Endothelial cell of umbilical vein (primary cell): ENCODE measurements around the gene DDX17. TPM values are rescaled to one million over a fixed set of nuclear protein-coding genes. Genes with fewer than 3 reads are reported as not detected.

Experiments
- BruUV-seq: library from RNA; stranded (reverse); fragments of 400-500 nt; replicated peaks from 2 replicates; lab custom pipeline; 2021; lab: Mats Ljungman, UMichigan
- CTCF ChIA-PET: fragments of 300-600, 350-600 bp; sonication (Branson Sonifier 250); formaldehyde crosslinking; loops from one replicate; lab custom pipeline; 2021; ENCODE audit warnings: antibody characterized with exemption, inconsistent platforms; lab: Charles Lee
- POLR2A ChIA-PET: fragments of 300-600, 350-600 bp; sonication (Branson Sonifier 250); formaldehyde crosslinking; loops from one replicate; lab custom pipeline; 2021; ENCODE audit warnings: antibody characterized with exemption, inconsistent platforms; lab: Charles Lee
- DNase-seq: peaks from one replicate; pipeline ENCODE4 v3.0.0-alpha.2; 2011; ENCODE audit warnings: low read depth, low spot score
- FAIRE-seq: peaks from 2 replicates; lab custom pipeline; 2011; peaks lifted over from hg19 to GRCh38; lab: Jason Lieb, UNC
- H2AFZ ChIP-seq: 2 replicates; pipeline ENCODE4 v1.6.0; 2012; ENCODE audit warnings: low read depth, low read length, control low read depth, inconsistent platforms
- H3K27ac ChIP-seq: 2 replicates; pipeline ENCODE4 v1.5.1; 2011; ENCODE audit warnings: low read depth, mild to moderate bottlenecking, control low read depth, low read length, moderate library complexity; ENCODE audit not compliant: insufficient read depth
- H3K27me3 ChIP-seq, 2 experiments: 2 replicates each; pipeline versions ENCODE4 v1.6.0 to v1.6.1; 2011; ENCODE audit warnings: low read length in 2 of 2, mixed read lengths in 1 of 2; ENCODE audit not compliant: control insufficient read depth in 2 of 2, insufficient read depth in 2 of 2
- H3K36me3 ChIP-seq, 2 experiments: 2 replicates in 1 of 2; 3 replicates in 1 of 2; pipeline ENCODE4 v1.5.1; 2011; ENCODE audit warnings: low read length in 2 of 2, mild to moderate bottlenecking in 1 of 2, moderate library complexity in 1 of 2; ENCODE audit not compliant: control insufficient read depth in 2 of 2, insufficient read depth in 2 of 2; ENCODE audit errors: extremely low read depth in 1 of 2
- H3K4me1 ChIP-seq: 3 replicates; pipeline ENCODE4 v1.5.1; 2011; ENCODE audit warnings: mild to moderate bottlenecking, low read length; ENCODE audit not compliant: control insufficient read depth, insufficient read depth; ENCODE audit errors: extremely low read depth
- H3K4me2 ChIP-seq: 2 replicates; pipeline ENCODE4 v1.6.1; 2011; ENCODE audit warnings: low read length, control low read depth, mixed read lengths; ENCODE audit not compliant: insufficient read depth
- H3K4me3 ChIP-seq, 3 experiments: fragments of 200-600 bp in 1 of 3; sonication (generic), shearing (Covaris generic) in 1 of 3; replicated peaks in 1 of 3; 2 replicates each; pipeline ENCODE4 v1.5.1; 2011 to 2016; ENCODE audit warnings: control low read depth in 3 of 3, low read length in 3 of 3, mild to moderate bottlenecking in 2 of 3, inconsistent platforms in 1 of 3, low read depth in 1 of 3, moderate library complexity in 1 of 3; ENCODE audit not compliant: insufficient read depth in 1 of 3
- H3K79me2 ChIP-seq: 2 replicates; pipeline ENCODE4 v1.6.0; 2012; ENCODE audit warnings: low read length, inconsistent platforms; ENCODE audit not compliant: control insufficient read depth, insufficient read depth
- H3K9ac ChIP-seq: replicated peaks from 2 replicates; pipeline ENCODE3; 2011; ENCODE audit warnings: low read length, control low read depth; ENCODE audit not compliant: insufficient read depth; ENCODE audit errors: extremely low read depth
- H3K9me1 ChIP-seq: replicated peaks from 3 replicates; pipeline ENCODE4 v1.6.0; 2011; ENCODE audit warnings: mild to moderate bottlenecking, low read length; ENCODE audit not compliant: control insufficient read depth, insufficient read depth; ENCODE audit errors: extremely low read depth
- H3K9me3 ChIP-seq: replicated peaks from 2 replicates; pipeline ENCODE4 v1.5.1; 2012; ENCODE audit warnings: low read length, inconsistent platforms; ENCODE audit not compliant: control insufficient read depth, insufficient read depth
- H4K20me1 ChIP-seq: replicated peaks from 2 replicates; pipeline ENCODE3; 2011; ENCODE audit warnings: mild to moderate bottlenecking, low read length; ENCODE audit not compliant: control insufficient read depth, insufficient read depth; ENCODE audit errors: extremely low read depth
- EZH2 ChIP-seq: IDR thresholded peaks from 2 replicates; pipeline ENCODE4 v1.6.1; 2012; ENCODE audit warnings: borderline replicate concordance, low read depth, mild to moderate bottlenecking, moderate library complexity, low read length, inconsistent platforms; ENCODE audit not compliant: severe bottlenecking
- FOS ChIP-seq: IDR thresholded peaks from 2 replicates; pipeline ENCODE4 v1.6.1; 2011; ENCODE audit warnings: mild to moderate bottlenecking, low read length, moderate library complexity, borderline replicate concordance; ENCODE audit not compliant: insufficient read depth
- GATA2 ChIP-seq: IDR thresholded peaks from 2 replicates; pipeline ENCODE4 v1.7.0; 2011; ENCODE audit warnings: low read depth, mild to moderate bottlenecking, moderate library complexity, mixed read lengths, low read length; ENCODE audit not compliant: insufficient read length, insufficient read depth
- JUN ChIP-seq: IDR thresholded peaks from 2 replicates; pipeline ENCODE4 v1.6.1; 2011; ENCODE audit warnings: borderline replicate concordance, low read depth; ENCODE audit not compliant: insufficient read length, insufficient read depth
- MYC ChIP-seq: IDR thresholded peaks from one replicate; pipeline ENCODE4 v1.6.1; 2011; ENCODE audit warnings: mild to moderate bottlenecking, low read depth, low read length
- POLR2A ChIP-seq: IDR thresholded peaks from 2 replicates; pipeline ENCODE4 v1.6.1; 2012; ENCODE audit warnings: low read depth, mild to moderate bottlenecking, control low read depth, low read length
- POLR2AphosphoS5 ChIP-seq: IDR thresholded peaks from 2 replicates; pipeline ENCODE4 v1.6.1; 2012; ENCODE audit warnings: low read depth, mild to moderate bottlenecking, control low read depth, low read length, moderate library complexity; ENCODE audit not compliant: insufficient read depth
- dilution Hi-C: fragments of 300-500 bp; cut with MboI; formaldehyde crosslinking; loops from one replicate; pipeline ENCODE4 v1.15.0; 2019; ENCODE audit warnings: low sequenced_read_pairs; ENCODE audit not compliant: extremely low pct_ligation_motif_present
- intact Hi-C: fragments of 100-400 bp; cut with micrococcal nuclease; formaldehyde crosslinking; loops from one replicate; pipeline ENCODE4 v1.10.0; 2022
- polyA plus RNA-seq, 4 experiments: library from polyadenylated mRNA; depleted of rRNA in 3 of 4; stranded (reverse) in 3 of 4; unstranded in 1 of 4; fragments of >200 nt; gene quantifications; 2 replicates each; pipeline versions ENCODE4 v1.2.1 to v1.2.3, GENCODE V29; 2011 to 2012; ENCODE audit warnings: missing spikeins in 1 of 4
- total RNA-seq: library from RNA; stranded (reverse); gene quantifications from 2 replicates; pipeline ENCODE4 v1.2.3, GENCODE V29; 2021
- TF ChIP-seq, protein P1 (sequence below): IDR thresholded peaks from 2 replicates; pipeline ENCODE4 v1.6.1; 2011; ENCODE audit not compliant: insufficient read depth, insufficient read length
- TF ChIP-seq, protein P2 (sequence below), 2 donors: IDR thresholded peaks; 1 replicate in 1 of 2; 2 replicates in 1 of 2; pipeline ENCODE4 v1.5.1; 2011; ENCODE audit warnings: low read length in 2 of 2, mild to moderate bottlenecking in 2 of 2, moderate library complexity in 2 of 2, control low read depth in 1 of 2, inconsistent platforms in 1 of 2, low read depth in 1 of 2; ENCODE audit not compliant: insufficient read depth in 1 of 2; ENCODE audit errors: extremely low read depth in 1 of 2

The DDX17 gene
- total and polyA plus RNA-seq, 2 donors (not counting 3 experiments of a cell fraction or from before 2014, with no cell fraction given) = 393 to 402 TPM

DNA sequence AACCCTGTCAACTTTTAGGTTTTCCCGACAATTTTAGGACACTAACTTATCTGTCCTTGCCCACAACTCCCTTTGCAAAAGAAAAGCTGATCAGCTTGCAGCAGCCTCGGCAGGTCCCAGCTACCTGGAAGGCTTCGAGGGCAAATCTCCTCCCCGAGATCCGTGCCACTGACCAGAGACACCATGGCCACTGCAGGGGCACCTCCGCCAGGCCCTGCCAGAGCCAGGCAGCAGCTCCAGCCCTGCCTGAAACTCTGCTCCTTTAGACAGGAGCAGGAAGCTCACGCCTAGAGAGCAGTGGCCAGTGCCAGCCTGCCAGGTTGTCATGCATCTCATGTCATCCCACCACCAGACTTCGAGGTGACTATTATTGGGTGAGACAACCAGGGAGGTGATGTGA is 72.2 kb downstream of the DDX17 start:
- ChIA-PET CTCF (interaction anchor here (0.6 to 2.8 kb wide), 4 partner anchors 20 to 381 kb away, joined by 4 to 8 read pairs (median 7); no protein-coding TSS in a partner anchor), POLR2A (no interaction called here)
- no peak overlapping the region for H3K27ac ChIP-seq
- intact Hi-C loops (no loop called here), dilution Hi-C loops (no loop called here)
- DNase-seq (no peak), FAIRE-seq (no peak)
- H3K9ac ChIP-seq = no peak overlapping the region
- H2AFZ ChIP-seq = no peak overlapping the region
- H3K9me1 ChIP-seq = no peaks in the 10 kb centered on the region
- no peaks in the 10 kb centered on the region for H3K4me1 ChIP-seq
- no peak overlapping the region for H3K4me2 ChIP-seq
- no peaks in the 10 kb centered on the region for H3K27me3 ChIP-seq
- no peaks in the 10 kb centered on the region for H3K36me3 ChIP-seq
- H3K79me2 ChIP-seq = no peaks in the 10 kb centered on the region
- BruUV-seq = no TSS peak
- no peak overlapping the region for H3K4me3 ChIP-seq
- H4K20me1 ChIP-seq = no peaks in the 10 kb centered on the region
- TF ChIP-seq POLR2A (no peak), MYC (no peak), POLR2AphosphoS5 (no peak), GATA2 (no peak), FOS (no peak), JUN (no peak), EZH2 (no peak)
- TF ChIP-seq, protein P1, sequence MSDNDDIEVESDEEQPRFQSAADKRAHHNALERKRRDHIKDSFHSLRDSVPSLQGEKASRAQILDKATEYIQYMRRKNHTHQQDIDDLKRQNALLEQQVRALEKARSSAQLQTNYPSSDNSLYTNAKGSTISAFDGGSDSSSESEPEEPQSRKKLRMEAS = no peak
- TF ChIP-seq, protein P2, sequence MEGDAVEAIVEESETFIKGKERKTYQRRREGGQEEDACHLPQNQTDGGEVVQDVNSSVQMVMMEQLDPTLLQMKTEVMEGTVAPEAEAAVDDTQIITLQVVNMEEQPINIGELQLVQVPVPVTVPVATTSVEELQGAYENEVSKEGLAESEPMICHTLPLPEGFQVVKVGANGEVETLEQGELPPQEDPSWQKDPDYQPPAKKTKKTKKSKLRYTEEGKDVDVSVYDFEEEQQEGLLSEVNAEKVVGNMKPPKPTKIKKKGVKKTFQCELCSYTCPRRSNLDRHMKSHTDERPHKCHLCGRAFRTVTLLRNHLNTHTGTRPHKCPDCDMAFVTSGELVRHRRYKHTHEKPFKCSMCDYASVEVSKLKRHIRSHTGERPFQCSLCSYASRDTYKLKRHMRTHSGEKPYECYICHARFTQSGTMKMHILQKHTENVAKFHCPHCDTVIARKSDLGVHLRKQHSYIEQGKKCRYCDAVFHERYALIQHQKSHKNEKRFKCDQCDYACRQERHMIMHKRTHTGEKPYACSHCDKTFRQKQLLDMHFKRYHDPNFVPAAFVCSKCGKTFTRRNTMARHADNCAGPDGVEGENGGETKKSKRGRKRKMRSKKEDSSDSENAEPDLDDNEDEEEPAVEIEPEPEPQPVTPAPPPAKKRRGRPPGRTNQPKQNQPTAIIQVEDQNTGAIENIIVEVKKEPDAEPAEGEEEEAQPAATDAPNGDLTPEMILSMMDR (IDR thresholded peaks at IDR 0.05; ENCODE audit: extremely low read depth in 1 of 2, insufficient read depth in 1 of 2, low read depth in 1 of 2, low read length in 2 of 2) = no peak
- no peaks in the 10 kb centered on the region for H3K9me3 ChIP-seq

Other genes with a start within 250 kb of the DDX17 start
- 96.6 and 99.8 TPM in 2 replicates for gene TMEM184B, start 233.3 kb downstream of the DDX17 start, total RNA-seq
- 72.5 and 88.8 TPM in 2 replicates for gene TMEM184B, start 233.3 kb downstream of the DDX17 start, polyA plus RNA-seq
- 261 and 262 TPM in 2 replicates for gene CSNK1E, start 188.9 kb downstream of the DDX17 start, total RNA-seq
- 259 and 277 TPM in 2 replicates for gene CSNK1E, start 188.9 kb downstream of the DDX17 start, polyA plus RNA-seq
- gene KCNJ4, start 51.1 kb downstream of the DDX17 start, total RNA-seq = not detected in 2 replicates
- not detected in 2 replicates for gene KCNJ4, start 51.1 kb downstream of the DDX17 start, polyA plus RNA-seq
- gene KDELR3, start 38.2 kb downstream of the DDX17 start, total RNA-seq = 28.6 and 40.2 TPM in 2 replicates
- 61.3 and 64.2 TPM in 2 replicates for gene KDELR3, start 38.2 kb downstream of the DDX17 start, polyA plus RNA-seq
- gene DMC1, start 63.9 kb upstream of the DDX17 start, total RNA-seq = 0.91 and 1.1 TPM in 2 replicates
- gene DMC1, start 63.9 kb upstream of the DDX17 start, polyA plus RNA-seq = 0.22 and 0.24 TPM in 2 replicates
- 1.4 and 1.9 TPM in 2 replicates for gene FAM227A, start 150.1 kb upstream of the DDX17 start, total RNA-seq
- 0.49 and 0.58 TPM in 2 replicates for gene FAM227A, start 150.1 kb upstream of the DDX17 start, polyA plus RNA-seq
- gene CBY1, start 150.3 kb upstream of the DDX17 start, total RNA-seq = 34.4 and 37.0 TPM in 2 replicates
- 38.9 and 41.8 TPM in 2 replicates for gene CBY1, start 150.3 kb upstream of the DDX17 start, polyA plus RNA-seq
- 98.6 and 98.8 TPM in 2 replicates for gene TOMM22, start 175.6 kb upstream of the DDX17 start, total RNA-seq
- 51.8 and 62.3 TPM in 2 replicates for gene TOMM22, start 175.6 kb upstream of the DDX17 start, polyA plus RNA-seq
- gene JOSD1, start 194.6 kb upstream of the DDX17 start, total RNA-seq = 64.9 and 73.1 TPM in 2 replicates
- gene JOSD1, start 194.6 kb upstream of the DDX17 start, polyA plus RNA-seq = 57.2 and 61.7 TPM in 2 replicates
- 43.9 and 50.3 TPM in 2 replicates for gene GTPBP1, start 199.6 kb upstream of the DDX17 start, total RNA-seq
- 27.1 and 29.8 TPM in 2 replicates for gene GTPBP1, start 199.6 kb upstream of the DDX17 start, polyA plus RNA-seq
- gene SUN2, start 249.7 kb upstream of the DDX17 start, total RNA-seq = 133 and 137 TPM in 2 replicates
- gene SUN2, start 249.7 kb upstream of the DDX17 start, polyA plus RNA-seq = 74.2 and 76.7 TPM in 2 replicates